GM18873 (cell line): ENCODE data around the gene CDRT4.
"Not testable (repeated sequence)": the region's sequence is repeated elsewhere in the genome, so short reads cannot be mapped to it uniquely, and the experiment has no call there.

Source experiments
- ATAC-seq: cut with Tn5 transposase; IDR thresholded peaks from one replicate; pipeline ENCODE4 v1.9.1; 2021; ENCODE audit warnings: mild to moderate bottlenecking, moderate library complexity, moderate number of reproducible peaks; ENCODE audit not compliant: unreplicated experiment, low FRiP score

The CDRT4 gene

DNA sequence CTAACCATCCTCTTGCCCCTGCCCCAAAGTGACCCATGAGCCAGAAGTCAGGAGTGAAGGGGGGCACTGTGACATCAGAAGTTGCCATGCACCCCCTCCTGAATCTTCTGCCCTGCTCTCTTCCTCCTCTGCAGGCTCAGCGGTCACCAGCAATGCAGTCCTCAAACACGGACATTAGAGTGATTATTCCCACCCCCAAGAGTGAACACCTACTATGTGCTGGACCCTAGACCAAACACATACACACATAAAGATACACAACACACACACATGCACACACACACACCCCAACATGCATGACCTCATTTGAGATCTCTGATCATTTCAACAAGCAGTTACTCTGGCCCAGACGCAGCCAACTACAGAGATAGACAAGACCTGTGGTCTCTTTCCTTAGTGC, at the start of gene CDRT4:
CDRT4 (minus strand) TSS at position 30 of the 400 bp plus-strand sequence. CDS start 27,383 bp downstream, outside the sequence.
- ATAC-seq = no peak

GRCh38 chr17:15516150-15516549, 48.7 kb upstream of the CDRT4 start:
- no peak for ATAC-seq

- ATAC-seq = no peak
Measured at GRCh38 chr17:15514469-15514868, 47.0 kb upstream of the CDRT4 start.

DNA sequence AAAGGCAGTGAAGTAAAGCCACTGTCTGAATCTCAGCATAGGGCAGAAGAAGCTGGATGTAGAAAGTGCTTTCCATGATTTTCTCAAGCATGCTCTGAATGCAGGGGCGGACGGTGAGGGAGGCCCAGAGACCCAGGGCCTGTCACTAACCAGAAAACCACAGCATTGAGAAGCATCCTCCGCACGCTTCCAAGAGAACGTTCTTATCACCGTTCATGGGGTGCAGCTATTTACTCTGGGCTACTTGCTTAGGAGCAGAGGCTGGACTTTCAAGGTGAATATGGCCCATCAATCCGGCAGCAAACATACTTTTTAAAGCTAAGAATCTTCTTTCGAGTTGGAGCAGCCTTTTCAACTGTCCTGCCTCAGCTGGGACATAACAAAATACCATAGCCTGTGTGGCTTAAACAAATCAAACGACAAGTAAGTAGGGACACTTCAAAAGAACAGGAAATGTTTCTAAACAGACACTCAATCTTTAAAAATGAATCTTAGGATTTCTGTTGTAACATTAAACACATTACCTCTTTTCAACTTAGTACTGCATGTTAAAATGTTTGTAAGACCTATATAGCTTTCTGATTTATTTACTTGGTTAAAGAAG, 46.5 kb upstream of the CDRT4 start:
- ATAC-seq = no peak

DNA sequence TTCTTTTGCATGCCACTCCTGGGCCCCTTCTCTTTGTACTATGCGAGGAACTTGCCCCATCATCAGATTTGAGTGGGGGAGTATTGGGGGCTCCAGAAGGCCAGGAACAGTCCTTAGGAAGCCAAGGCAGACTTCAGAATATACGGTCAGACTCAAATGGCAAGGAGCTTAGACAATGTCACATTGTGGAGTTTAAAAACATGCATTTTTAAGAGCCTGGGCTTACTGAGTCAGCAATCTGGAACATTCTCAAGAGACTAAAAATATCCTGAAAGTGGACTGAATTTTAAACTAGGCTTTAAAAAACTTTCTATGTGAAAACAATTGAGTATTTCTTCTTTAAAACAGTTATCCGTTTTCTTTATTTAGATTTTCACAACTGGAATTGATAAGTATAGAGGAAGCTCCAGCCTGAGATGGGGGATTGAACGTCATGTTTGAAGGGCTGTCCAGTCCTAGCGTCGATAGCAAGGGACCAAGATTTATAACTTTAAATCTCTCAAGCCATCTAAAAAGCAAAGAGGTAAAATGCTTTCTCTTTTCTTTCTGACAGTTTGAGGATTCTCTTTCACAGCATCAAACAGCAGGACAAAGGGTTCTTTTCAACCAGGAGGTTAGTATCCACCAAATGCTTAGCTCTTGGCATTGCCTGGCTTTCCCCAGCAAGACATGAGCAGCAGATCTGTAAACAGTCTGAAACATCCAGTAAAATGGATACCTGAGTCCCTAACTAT, 45.8 kb upstream of the CDRT4 start:
- no peak for ATAC-seq

DNA sequence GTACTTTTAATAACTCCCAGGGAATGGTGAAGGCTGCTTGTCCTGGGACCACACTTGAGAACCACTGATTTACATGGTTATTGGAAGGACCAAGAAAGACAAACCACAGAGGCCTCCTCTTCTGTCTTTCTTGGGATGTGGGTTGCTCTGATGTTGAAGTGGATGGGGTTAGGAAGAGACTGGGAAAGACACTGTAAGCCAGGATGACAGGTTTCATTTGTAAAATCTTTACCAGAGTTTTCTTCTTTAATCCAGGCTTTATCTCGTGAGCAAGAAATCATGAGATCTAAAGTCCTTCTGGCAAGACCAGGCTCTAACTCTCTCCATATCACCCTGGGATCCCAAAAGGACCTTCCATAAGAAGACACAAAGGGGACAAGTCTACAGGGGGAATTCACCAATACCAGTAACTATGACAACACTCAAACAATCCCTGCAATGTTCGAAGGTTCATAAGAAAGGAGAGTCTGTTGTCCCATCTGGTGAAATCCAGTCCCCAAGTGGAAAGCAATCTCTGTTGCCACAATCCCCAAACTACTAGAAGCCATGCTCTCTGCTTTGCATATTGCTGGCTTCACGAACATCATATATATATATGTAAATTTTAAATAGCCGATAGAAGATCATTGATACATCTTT, 44.8 kb upstream of the CDRT4 start:
- ATAC-seq = no peak

DNA sequence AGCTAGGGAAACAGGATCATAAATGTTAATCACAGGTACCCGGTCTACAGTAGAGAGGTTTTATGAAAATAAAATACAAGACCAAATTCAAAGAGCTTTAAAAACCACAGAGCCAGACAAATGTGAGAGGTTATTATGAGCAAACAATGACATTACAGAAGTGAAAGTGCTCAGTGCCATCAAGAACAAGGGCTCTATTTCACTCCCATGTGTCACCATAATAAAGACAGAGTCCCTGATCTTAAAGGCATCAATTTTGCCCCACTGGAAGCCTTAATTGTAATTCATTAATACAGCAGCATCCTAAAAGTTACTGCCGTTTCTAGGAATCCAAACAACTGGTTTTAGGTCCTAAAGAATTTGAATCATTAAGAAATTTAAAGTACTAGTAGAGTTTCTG, 43.7 kb upstream of the CDRT4 start:
- no peak for ATAC-seq

GRCh38 chr17:15510361-15510760, 42.9 kb upstream of the CDRT4 start:
- no peak for ATAC-seq

DNA sequence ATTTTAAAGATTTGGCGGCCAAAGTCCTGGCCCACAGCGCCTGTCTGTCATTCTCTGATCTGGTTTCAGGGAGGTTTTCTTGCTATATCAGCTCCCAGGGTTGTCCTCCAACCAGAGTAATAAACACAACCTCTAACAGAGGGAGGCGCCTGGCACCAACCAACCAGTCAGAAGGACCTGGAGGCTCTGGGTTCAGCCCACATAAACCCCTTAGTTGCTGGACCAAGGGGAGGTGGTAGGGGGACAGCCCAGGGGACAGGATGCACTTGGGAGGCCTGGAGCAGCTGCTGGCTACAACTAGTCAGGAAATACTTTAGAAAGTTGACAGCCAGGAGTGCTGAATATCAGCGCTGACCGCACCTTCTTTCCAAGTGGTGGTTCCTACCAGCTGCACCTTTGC, 41.7 kb upstream of the CDRT4 start:
- ATAC-seq = no peak

DNA sequence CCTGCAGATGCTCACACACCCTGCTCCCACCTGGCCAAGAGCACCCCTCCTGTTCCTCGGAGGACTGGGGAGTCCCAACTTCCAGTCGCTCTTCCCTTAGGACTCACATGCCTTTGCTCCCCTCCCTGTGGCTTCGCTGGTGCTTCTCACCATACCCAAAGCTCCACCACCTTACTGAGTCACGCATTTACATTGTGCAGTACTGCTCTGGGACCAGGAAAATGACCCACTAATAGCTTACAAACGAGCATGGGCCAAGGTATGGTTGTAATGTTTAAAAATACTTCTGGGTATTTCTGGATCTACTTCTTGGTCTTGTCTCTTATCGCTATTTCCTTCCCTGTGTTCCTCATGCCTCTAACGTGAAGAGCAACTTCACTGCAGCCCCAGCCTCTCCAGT, 41.0 kb upstream of the CDRT4 start:
- ATAC-seq = no peak

- no peak for ATAC-seq
Measured at GRCh38 chr17:15507896-15508295, 40.5 kb upstream of the CDRT4 start.

GRCh38 chr17:15507001-15507400, 39.6 kb upstream of the CDRT4 start:
- no peak for ATAC-seq

DNA sequence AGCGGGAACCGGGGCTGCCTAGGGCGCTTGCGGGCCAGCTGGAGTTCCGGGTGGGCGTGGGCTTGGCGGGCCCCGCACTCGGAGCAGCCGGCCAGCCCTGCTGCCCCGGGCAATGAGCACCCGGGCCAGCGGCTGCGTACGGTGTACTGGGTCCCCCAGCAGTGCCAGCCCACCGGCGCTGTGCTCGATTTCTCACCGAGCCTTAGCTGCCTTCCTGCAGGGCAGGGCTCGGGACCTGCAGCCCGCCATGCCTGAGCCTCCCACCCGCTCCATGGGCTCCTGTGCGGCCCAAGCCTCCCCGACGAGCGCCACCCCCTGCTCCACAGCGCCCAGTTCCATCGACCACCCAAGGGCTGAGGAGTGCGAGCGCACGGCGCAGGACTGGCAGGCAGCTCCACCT, 38.3 kb upstream of the CDRT4 start:
- ATAC-seq = not testable (repeated sequence)

DNA sequence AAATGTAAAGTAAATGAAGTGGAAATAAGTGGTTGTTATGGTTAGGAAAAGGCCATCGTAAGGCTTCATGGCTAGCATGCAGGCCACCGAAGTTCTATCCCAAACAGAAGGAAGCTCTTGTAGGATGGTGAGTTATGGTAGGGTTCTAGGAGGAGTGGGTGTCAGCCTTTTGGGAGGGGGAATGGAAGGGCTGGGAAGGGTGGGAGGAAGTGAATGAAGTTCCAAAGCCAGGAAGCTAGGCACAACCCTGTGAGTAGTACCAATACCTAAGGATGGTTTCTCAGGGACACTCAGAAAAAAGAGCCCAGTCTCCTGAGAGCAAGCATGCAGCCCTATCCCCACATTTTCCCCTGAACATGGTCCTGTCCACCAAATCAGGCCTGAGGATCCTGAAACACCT, 36.3 kb upstream of the CDRT4 start:
- no peak for ATAC-seq

- peak; percentile 68 for ATAC-seq
Measured at GRCh38 chr17:15502369-15503112, 35.1 kb upstream of the CDRT4 start.

DNA sequence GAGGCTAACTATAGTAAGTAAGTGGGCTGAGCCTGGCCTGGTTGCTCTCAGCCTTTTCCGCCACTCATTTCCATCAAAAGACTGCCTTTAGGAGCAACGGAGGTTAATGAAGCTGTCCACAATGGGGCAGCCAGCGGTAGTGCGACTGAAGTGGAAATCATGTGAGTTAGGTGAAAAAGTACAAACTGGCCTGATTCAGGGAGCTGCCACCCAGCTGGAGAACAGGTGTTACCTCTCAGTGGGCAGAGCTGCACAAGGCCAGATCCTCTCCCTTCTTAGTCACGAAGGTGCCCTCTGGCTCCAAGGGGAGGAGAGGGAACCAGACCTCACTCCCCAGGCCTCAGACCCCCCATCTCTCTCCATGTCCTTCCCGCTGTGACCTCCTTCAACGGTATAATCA, 34.4 kb upstream of the CDRT4 start:
- no peak for ATAC-seq

- no peak for ATAC-seq
Measured at GRCh38 chr17:15501282-15501681, 33.9 kb upstream of the CDRT4 start.

DNA sequence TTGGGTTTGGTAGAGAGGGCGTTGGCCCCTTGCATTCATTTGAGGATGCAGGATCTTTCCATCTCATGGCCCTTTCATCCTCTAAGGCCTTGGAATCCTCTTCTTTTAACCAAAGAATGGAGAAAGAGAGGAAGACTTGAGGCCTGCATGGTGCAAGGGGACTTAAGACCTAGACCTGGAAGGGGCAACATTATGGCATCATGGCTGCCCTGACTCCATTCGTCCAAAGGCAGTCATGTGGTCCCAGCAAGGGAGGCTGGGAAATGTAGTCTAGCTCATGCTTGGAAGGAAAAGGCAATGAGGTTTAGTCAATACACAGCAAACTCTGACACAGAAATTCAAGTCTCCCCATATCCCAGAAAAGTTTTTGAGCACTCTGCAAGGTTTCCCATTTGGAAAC, 30.7 kb upstream of the CDRT4 start:
- ATAC-seq = no peak

DNA sequence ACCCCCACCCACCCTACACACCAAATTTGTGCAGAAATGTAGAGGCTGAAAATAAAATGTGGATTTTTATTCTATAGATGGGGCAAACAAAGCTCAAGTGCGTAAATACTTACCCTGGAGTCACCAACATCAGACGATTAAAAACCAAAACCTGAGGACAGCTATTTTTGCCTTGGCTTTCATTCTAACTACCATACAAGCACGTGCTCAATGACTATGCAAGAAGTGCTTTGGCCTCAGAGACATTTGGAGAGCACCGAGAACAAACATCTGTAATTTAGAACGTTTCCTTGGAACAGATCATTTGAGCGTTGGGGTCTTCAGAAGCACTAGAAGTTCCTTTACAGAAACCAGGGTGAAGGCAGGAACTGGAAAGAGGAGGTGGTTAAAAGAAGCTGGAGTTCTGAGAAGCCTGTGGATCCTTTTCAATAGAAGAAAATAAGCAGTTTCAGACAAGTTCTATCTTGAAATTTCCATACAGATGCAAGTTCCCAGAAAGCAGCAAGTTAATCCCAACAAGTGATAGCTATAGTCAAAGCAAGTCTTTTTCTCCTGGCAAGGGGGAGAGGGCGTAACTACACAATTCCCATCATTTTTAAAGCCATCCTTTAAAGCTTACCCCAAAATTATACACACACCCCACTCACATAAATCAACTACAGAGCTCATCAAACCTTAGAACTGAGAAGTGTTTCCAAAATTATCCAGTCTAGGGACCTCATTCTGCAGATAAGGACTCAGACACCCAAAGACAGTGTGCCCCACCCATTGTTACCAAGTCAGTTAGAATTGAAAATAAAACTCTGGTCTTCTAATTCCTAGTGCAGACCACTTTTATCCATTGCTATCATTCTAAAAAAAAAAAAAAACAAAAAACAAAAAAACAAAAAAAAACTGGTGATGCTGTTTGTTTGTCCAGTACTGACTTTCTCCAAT, 29.6 kb upstream of the CDRT4 start:
- ATAC-seq = no peak

DNA sequence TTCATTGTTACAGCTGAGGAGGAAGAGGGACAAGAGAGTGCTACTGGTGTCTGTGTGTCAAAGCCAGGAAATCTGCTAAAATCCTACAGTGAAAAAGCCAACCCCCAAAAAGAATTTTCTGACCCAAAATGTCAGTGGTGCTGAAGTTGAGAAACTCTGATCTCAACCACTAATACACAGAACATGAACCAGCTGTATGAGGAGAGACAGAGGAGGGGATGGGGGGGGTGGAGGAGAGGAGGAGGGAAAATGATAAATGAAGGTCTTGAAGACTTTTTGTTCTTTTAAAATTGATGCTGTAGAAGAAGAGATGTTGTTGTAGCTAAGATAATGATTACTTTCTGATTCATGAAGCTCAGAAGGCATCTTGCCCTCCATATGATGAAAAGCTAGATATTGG, 27.4 kb upstream of the CDRT4 start:
- ATAC-seq = no peak
